HPDE6-E6E7 (cell line): ENCODE results near the gene GOT1.

Experiments used
- DNase-seq: peaks from one replicate; pipeline ENCODE4 v3.0.0; 2011; ENCODE audit warnings: missing footprints; ENCODE audit errors: extremely low spot score

GOT1 gene

DNA sequence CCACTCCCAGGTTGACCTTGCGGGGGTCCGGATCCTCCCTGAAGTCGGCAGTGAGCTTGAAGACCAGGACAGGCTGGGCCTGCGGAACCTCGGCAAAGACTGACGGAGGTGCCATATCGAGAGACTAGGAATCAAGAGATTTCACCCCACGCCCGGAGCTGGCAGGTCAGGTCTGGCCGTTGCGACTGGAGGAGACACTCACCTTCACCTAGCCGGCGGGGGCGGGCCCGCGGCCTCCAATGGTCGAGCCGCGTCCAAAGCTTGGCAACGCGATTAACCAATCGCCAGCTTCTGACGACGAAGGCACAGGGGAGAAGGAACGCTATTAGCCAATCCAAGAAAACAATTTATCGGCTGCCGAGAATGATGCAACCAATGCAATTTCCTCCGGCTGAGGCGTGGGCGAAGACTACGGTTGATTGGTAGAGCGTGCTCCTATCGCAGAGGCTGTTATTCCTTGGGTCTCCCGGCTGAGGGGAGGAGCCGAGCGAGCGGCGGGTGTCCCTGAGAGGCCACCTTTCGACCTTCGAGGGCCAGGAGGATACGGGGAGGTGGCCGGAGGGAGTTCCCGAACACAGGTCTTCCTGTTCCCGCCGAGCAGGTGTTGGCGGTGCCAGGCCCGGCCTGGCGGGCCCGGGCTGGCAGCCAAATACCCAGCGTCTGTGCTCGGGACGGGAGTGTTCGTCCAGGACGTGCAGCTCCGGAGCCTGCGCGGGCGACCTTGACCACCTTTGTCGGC lies at the start of gene GOT1:
TSS of gene GOT1 (minus strand) at position 174 of the 739 bp plus-strand sequence. CDS start at position 115, 59 bp downstream.
- peak; percentile 100 for DNase-seq

DNA sequence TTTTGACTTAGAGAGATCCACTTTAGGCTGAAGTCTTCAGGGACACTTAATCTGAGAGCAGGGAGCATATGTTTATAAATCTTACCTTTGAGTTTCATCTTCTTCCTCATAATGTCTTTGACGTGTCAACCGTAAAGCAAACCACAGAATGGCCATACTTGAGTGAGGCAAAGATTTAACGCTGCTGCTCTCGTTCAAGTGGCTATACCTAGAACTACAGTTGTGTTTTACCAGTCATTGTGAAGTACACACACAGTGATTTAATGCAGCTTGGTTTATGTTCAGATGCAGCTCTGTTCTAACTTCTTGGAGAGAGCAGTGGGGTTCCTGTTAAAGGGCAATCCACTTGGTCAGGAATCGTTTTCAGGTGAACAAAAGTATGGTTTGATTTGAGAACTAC lies 39.9 kb upstream of the GOT1 start:
- no peak for DNase-seq

DNA sequence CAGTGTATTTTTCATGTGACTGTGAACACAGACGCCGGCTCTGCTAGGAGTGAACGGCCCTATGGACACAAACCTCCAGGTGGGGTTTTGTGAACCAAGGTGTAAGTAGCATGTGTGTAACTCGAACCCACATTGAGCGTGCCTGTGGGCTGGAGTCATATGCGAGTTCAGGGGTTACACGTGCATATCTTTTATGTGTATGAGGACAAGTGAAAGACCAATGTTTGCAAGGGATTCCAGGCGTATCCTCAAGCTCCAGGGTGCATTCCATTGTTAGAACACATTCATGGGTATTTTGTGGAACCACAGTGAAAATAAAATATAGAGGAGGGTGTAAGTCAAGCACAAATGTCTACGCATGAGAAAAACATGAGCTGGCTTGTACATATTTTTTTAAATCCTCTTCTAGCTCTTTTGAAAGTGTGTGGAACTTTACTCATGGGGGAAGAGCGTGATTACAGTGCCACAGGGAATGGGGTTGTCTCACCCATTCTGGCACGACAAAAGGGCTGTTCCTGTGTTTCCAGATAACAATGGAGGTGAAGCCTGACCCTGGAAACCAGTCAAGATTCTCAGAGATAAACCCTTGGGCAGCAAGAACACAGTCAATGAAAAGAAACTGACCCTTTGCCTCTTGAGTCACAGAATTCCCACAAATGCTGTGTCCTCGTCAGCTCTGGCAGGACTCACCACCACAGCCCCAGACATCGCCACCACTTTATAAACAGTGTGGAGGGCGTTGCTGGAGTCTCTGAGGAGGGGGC lies 37.0 kb upstream of the GOT1 start:
- DNase-seq = no peak

DNA sequence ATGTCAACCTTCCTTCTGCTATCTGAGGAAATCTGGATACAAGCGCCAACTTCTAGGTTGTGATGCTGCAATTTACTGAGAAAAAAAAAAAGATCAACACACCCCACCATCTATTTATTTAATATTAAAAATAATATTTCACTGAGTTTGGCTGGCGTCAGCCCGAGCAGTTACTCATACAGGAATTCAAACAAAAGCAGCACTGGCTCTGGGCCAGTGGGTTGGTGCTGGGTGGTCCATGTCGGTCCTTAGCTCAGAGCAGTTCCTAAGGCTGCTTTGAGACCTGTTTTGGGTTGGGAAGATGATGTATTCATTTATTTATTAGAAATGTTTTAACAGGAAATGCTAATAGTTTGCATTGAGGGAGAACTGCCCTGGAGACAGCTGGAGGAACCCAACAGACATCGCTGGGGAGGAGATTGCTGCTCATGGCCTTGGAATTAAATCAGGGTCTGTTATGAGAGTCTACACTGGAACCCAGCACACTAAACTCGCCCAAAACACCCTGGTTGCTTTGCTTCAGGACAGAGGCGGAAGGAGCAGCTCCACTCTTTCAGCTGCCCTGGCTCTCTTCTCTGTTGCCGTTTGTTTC lies 36.3 kb upstream of the GOT1 start:
- DNase-seq = no peak

DNA sequence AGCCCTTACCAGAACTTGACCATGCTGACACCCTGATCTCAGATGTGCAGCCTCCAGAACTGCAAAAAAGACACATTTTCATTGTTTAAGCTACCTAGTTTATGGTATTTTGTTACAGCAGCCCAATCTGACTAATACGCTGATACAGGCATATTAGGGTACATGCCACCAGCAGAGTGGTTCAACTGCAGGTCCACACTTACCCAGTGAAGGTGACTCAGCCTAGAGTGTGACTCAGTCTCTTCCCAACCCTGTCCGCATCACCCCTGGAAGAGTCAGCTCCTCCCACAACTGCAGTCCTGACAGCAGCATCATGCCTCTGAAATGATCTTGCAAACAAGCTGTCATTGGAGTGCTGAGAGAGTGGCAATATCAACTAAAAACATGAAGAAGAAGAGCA lies 30.8 kb upstream of the GOT1 start:
- DNase-seq = peak; percentile 19

DNA sequence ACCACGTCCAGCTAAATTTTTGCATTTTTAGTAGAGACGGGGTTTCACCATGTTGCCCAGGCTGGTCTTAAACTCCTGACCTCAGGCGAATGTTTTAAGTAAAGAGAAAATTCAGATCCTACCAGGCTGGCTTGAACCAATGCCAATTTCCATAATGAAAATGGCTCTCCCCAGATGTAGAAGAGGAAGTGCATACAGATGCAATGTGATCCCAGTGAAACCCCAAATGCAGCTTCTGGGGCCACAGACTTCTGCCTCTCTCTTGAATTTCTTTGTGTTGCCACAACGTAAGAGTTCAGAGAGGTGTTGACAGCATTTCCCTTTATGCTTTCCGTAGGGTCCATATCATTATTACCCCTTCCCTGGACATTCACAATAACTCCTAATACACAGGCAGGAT lies 29.6 kb upstream of the GOT1 start:
- DNase-seq = no peak

DNA sequence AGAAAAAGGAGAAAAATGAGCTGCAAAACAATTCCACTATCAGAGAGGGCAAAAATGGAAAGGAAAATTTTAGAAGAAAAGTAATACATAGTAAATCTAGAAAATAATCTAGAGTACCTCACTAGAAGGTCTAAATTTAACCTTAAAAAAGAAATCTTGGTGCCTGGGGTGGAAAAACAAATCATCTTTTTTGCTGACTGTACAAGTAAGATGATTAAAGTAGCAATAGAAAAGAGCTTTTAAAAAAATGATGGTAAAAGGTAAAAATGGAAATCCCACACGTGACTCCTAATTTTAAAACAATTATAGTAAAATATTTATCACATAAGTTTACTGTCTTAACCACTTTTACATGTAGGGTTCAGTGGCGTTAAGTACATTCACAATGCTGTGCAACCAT lies 28.8 kb upstream of the GOT1 start:
- no peak for DNase-seq

DNA sequence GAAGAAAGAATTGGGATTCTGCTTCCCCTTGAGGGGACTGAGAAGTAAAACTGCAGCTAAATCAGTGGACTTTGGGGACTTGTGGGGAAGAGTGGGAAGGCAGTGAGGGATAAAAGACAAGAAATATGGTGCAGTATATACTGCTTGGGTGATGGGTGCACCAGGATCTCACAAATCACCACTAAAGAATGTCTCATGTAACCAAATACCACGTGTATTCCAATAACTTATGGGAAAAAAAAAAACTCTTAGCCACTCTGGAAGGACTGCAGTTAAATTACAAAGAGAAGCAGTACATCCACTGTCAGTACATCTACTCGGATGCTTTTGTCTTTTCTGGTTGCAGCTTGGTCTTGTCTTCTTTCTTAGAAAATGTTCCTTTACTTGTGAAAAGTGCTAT lies 27.4 kb upstream of the GOT1 start:
- DNase-seq = no peak

DNA sequence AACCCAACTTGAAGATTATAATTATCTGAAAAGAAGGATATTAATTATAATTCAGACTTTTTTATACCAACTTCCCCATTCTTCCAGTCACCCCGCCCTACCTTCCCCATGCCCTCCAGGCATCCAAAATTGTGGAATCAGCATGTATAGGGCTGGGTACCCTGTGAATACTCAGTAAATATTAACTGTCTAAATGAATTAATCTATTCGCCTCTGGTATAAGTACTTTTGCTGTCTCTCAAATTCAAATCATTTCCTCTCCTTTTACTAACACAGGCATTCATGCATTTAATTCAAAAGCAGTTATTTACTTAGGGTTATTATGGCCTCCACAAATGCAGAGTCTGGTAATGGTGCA lies 26.5 kb upstream of the GOT1 start:
- no peak for DNase-seq

DNA sequence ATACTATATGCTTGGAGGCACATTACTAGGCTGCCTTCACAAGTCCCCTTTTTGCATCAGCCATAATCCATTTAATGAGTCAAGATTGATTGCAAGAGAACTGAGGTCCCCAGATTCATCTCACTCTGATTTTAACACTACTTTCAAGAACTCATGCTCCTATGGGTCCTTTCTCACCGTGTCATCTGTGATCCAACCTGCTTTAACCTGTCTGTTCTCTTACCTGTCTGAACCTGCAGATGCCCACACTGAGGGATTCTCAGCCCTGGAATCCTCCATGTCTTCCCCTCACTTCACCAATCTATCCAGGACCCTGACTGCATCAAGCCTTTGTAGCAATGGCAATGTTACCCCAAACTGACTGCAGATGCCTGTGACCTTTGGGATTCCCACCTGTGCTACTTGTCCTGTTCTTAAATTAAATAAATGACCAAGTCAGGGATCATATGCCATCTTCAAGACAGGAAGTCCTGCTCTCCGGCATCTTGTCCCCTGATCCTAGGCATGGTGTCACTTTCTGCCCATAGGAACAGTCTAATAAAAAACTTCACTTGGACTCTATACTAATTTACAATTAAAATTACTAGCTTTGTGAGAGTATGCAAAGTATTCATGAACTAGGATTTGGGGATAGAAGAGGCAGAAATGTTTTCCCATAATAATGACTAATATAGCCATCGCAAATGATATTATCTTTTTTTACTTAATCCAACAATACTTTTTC lies 25.9 kb upstream of the GOT1 start:
- DNase-seq = peak; percentile 23

DNA sequence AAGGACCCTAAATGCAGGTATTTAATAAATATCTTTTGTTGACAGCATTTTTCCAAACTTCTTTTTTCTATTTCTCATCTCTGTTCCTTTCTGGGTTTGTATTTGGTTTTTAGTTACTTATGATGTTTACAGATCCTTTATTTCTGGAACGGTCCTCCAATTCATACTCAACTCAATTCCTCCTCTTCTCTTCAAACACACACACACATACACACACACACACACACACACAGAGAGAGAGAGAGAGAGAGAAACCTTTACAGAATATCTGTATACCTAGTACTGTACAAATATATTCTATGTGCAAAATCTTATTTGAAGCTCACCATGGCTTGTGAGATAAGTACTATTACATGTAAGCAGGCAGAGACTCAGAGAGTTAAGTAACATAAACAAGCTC lies 21.6 kb upstream of the GOT1 start:
- no peak for DNase-seq

DNA sequence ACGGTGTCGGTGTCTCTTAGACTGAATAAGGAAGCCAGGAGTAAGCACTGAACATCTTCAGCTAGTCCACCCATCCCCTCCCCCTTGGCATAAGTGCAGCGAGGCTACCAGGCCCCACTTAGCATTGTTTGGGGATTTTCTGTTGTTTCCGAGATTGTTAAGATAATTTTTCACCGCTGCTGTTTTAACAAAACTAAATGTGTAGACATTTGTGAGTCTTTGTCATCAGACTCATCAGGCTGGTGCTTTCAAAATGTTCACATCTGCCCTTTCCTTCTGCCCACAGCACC lies 21.0 kb upstream of the GOT1 start:
- no peak for DNase-seq

DNA sequence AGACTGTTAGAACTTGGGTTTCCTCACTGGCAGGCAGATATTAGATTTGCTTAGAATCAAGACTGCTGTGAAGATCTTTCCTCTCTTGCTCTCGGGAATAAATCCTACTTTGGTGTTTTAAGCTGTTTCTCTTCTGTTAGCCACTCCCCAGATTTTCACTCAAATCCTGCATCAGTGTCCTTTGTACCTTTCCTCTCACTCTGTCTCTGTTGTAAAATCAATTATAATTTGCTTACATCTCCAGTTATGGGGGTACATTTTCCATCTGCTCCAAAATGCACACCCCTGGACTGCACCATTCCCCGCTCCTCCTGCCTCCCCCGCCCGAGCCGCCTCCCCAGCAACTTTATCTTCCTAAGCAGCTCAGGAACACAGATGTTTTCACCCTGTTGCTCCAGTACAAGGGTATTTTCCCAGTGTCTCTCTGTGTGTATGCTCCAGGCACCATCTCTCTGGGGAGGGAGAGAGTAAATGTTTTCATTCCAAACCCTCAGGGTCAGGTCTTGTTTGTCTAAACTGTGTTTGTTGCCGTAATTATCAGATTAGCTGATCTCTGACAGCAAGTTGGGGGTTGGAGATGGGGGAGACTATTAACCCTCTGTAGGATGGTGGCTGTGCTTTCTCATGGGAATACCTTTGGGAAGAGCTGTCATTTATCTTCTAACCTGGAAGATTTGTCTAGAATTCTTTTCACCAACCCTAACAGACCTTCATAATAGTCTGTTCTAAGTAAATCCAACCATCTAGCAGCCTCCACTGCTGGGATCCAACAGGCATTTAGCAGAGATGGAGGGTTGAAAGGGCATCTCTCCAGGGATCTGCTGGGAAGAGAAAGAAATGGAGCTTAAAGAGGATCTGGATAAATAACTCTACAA lies 20.4 kb upstream of the GOT1 start:
- no peak for DNase-seq

DNA sequence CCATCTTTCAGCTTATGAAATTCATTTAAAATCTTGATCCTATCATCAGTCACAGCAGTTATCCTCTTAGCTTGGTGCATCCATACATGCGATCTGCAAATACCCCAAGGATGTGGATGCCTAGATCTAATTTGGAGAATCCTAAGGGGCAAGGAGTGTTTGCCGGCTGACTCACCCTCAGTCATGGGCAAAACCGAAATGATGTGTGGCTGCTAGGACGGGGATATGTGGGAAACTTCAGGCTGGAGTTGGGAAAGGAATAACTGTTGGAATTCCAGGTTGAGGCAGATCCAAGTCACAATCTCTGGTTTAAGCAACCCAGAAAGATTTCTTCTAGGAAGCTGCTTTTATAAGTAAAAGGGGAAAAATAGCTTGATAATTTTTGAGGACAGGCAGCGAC lies 19.7 kb upstream of the GOT1 start:
- DNase-seq = no peak

DNA sequence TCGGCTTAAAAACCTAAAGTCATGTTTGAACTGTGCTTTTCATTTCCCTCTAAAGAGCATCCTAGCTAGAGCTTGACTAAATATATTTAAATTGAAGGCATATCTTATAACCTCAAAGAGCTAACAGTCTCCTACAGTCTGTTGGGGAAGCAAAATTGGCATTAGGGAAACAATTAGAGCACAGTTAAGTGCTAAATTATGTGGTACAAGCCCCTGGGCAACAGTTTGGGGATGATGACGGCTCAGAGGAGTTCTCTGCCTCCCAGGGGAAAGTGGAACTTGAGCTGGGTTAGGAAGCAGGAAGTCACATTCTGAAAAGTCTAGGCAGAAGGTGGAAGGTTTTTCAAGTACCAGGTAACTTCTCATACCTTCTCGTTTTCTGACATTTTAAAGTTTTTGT lies 18.6 kb upstream of the GOT1 start:
- DNase-seq = no peak

DNA sequence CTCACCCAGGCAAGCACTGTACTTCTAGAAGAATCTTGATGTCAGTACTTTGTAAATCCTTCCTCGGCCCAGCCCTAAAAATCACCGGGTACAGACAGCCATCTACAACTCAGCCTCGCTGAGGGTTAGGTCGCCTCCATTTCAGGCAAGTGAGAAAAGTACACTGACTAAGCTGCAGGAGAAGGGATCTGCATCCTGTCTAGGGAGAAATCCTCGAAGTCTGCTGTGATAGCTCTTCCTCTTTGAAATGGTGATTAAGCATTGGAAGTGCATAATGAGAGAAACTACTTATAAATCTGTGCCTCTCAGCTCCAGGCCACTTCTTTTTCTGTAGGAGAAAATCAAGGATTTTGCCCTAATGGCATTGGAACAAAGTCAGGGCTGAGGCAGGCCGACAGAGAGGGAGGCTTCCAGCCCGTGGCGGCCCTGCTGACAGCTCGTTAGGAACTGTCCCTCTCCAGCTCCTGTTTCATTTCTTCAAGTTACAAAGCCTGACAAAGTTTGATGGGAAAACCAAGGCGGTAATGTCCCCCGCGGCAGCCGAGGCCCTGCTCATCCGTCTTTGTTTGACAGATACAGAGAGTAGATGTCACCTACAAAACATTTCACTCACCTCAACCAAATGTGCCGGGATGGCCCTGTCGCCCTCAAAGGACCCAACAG lies 14.1 kb upstream of the GOT1 start:
- no peak for DNase-seq

DNA sequence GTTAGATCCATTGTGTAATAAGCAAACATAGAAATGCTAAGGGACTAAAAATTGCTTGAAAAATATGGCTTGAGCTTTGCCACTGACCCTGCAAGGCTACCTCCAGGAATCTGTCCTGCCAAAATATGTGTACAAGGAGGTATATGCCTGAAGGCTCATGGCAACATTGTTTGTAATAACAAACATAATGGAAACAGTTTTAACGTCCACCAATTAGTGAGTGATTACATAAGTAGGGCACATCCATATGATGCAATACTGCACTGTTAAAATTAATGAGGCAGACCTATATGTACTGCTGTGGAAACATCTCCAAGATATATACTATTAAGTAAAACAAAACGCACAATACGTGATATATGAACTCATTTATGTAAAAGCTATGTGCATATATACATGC lies 13.1 kb upstream of the GOT1 start:
- DNase-seq = no peak

DNA sequence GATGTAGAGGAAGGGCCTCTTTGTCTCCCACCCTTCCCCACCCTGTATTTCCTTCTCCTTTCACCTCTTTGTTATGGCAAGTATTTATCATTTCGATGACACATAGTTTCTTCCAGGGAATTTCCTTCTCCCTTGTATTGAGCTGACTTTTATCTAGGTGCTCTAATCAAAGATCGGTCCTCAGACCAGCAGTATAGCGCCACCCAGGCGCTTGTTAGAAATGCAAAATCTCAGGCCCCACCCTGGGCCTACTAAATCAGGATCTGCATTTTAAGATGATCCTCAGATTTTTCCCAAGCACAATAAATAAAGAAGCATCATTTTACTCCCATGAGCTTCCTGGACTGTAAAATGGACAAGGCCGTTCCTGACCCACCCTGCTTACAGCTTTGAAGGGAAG lies 12.0 kb upstream of the GOT1 start:
- no peak for DNase-seq

DNA sequence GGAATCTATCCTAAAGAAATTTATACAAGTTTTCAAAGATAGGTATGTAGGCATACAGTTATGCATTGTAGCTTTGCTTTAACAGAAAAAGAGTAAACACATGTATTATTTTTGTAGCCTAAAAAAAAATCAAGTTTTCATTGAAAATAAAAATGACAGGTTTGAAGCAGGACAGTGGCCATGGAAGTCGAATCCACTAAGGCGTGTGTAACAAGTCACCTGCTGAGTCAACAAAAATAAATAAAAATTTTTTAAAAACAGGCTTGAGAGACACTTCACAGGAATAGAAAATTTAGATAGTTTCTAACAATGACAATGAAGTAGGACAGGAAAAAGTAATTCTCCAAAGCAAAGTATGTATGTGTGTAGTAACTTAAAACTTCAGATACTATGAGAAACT lies 8.5 kb upstream of the GOT1 start:
- no peak for DNase-seq

DNA sequence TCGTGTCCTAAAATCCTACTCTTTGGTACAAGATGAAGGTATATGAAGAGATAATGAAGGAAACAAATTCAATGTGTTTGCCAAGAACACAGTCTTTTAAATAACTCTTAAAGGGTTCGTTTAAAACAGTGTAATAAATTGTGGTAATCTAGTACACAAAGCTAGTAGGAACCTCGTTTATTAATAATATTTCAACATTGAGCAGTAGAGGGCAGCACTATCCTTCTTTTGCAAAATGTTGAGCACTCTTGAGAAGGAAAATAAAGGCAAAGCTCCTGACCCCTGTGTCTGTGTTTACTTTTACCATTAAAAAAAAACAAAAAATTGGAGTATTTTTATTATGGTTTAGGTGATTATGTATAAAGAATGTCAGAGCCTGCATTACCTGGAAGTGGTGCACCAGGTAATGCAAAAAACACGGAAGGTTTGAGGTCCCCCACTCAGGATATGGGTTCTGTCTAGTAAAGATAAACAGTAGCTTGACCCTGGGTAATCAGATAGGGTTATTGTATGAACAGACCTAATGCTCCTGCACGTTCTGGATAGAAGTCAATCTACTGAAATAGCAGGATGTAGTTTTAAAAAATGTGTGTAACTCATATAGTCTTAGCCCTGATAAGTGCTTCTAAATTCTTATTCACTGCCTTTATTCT lies 5.7 kb upstream of the GOT1 start:
- no peak for DNase-seq
